Stimulated activated CD4-positive, alpha-beta T cell treated with anti-CD3 and anti-CD28 coated beads, Interleukin-15, amount 100 ng/mL, for 24 hours (primary cell): ENCODE results near the gene FAM169A.
"Not testable (repeated sequence)": the region's sequence is repeated elsewhere in the genome, so short reads cannot be mapped to it uniquely, and the experiment has no call there.

ENCODE experiments used
- DNase-seq: peaks from one replicate; pipeline ENCODE4 v3.0.0-alpha.2; 2020

FAM169A gene

GRCh38 chr5:74869414-74869813 lies 3.2 kb upstream of the FAM169A start:
- DNase-seq: not testable (repeated sequence)

DNA sequence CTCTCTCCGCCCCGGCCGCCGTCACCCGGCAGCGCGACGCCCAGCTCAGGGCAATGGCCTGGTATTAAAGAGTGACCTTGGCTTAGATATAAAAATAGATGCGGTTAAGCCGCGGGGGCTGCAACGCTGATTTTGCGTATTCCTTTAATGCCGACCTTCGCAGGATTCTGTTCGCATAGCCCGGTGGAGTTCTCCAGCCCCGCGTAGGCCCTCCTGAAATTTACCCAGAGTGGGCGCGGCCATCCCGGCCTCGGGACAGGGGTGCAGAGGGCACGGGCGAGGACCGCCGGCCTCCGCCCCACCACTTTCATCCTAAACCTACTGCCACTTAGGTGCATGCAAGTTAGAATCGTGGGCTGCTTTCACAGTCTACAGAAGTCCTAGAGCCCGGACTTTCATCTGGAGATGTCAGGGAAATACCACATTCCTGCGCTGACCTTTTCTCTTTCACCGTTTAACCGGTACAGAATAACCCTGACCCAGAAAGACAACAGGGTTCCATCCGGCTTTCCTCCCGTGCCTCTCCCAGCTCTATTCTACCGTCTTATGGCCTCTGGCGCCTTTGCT lies 492 bp upstream of the FAM169A start:
- DNase-seq: peak; percentile 28

- peak; percentile 5 for DNase-seq
Observed at GRCh38 chr5:74865256-74865803, 857 bp downstream of the FAM169A start.

- no peak for DNase-seq
Observed at GRCh38 chr5:74864823-74865222, 1.4 kb downstream of the FAM169A start.

DNA sequence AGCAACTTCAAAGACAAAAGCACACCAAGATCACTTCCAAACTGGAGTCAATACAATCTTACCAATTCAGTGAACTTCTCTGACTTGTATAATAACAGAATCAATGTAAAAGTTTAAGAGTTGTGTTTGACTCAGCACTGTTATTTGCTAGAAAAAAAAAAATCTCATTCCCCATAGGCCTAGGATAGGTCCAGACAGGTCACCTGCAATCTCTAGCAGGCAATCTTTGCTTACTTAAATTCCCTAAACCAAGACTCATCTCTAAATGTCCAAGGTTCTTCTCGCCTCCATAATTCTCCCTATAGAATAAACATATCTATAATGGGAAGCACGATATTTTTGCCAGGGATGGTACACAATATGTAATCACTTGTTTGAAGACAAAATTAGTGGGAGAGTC lies 2.5 kb downstream of the FAM169A start:
- DNase-seq: no peak

- DNase-seq: no peak
Observed at GRCh38 chr5:74862221-74862620, 4.0 kb downstream of the FAM169A start.

GRCh38 chr5:74856975-74857374 lies 9.2 kb downstream of the FAM169A start:
- DNase-seq: not testable (repeated sequence)

DNA sequence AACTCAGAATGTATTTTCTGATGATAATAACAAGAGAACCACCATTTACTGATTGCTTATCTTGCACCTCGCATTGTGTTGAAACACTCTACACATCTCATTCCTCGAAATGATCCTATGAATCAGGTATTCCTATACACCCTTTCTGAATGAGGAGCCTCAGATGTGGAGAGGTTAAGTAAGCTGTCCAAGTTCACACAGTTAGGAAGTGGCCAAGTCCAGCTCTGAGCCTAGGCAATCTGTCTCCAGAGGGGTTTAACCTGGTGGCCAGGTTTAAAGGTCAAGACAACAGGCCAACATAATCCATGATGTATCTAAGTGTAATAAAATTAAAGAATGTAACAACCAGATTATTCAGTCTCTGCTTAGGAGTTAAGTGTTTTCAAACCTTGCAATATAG lies 12.9 kb downstream of the FAM169A start:
- DNase-seq: no peak

- peak; percentile 4 for DNase-seq
Observed at GRCh38 chr5:74851684-74852353, 14.4 kb downstream of the FAM169A start.

- DNase-seq: no peak
Observed at GRCh38 chr5:74850789-74851425, 15.3 kb downstream of the FAM169A start.

- DNase-seq: no peak
Observed at GRCh38 chr5:74850030-74850429, 16.2 kb downstream of the FAM169A start.

DNA sequence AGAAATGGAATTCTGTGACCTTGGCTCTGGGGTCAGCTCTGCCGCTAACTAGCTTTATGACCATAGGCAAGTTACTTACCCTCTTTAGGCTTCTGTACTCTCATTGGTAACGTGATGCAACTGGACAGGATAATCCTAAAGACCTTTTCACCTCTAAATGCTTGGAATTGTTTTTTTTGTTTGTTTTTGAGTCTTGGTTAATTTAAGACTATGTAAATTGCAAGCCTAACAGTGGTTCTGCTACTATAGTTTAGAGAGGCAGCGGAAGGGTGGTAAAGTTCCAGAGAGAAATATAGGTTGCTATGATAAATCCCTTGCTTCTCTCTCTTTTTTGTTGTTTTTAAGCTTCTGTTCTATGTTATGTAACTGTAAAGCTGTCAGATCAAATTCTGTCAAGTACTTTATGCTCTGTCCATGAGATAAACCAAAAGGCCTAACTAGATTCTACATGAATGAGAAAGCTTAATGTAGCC lies 17.6 kb downstream of the FAM169A start:
- DNase-seq: no peak

DNA sequence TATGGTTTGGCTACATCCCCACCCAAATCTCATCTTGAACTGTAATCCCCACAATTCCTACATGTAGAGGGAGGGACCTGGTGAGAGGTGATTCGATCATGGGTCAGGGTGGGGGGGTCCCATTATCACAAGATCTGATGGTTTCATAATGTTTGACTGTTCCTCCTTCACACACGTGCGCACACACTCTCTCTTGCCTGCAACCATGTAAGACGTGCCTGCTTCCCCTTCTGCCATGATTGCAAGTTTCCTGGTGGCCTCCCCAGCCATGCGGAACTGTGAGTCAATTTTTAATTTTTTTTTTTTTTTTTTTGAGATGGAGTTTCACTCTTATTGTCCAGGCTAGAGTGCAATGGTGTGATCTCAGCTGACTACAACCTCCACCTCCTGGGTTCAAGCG lies 27.0 kb downstream of the FAM169A start:
- DNase-seq: no peak

GRCh38 chr5:74838262-74838661 lies 27.9 kb downstream of the FAM169A start:
- DNase-seq: no peak

DNA sequence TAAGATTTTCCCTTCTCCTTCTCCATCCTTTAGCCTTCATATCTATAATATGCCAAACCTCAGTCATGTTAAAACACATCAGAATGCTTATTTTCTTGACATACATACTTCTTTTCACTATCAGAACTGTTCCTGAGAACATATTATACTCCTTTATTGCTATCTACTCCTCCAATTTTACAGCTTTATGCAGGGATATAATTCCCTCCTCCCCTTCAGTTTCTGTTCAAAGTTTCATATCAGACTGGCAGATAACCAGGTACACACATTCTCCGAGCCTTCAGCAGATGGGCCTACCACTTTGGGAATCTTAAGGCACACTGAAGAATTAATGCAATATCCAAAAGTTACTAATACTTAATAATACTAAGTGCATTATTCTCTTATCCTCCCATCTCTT lies 29.1 kb downstream of the FAM169A start:
- DNase-seq: no peak

DNA sequence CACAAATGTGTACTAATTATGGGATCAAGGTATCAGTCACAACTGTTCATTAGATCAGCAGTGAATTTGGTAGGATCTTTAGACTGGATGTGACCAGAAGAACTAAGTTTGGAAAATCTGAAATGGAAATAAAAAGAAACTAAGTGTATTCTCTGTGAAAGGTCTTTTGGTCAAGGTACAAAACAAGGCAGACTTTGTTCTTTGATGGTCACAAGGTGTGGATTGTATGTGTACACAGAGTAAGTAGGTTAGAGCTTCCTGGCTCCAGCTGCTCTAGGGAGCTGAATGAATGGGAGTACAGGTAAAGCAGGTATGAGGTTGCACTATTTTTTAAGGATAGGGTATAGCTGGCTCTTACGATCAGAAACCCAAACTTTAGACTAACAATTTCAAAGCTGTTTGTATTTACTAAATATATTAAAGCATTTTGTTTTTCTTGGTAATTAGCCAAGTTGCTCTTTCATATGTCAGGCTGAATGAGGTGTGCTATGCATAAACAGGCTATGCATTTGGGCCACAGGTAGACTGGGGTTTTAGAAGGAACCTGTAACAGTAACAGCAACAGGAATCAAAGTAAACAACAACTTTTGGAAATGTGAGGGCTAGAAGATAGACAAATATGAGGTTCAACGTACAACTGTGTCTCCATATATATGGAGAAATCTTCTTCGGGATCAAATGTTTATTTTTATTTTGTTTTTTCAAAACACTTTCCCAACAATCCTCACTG lies 32.5 kb downstream of the FAM169A start:
- DNase-seq: no peak

DNA sequence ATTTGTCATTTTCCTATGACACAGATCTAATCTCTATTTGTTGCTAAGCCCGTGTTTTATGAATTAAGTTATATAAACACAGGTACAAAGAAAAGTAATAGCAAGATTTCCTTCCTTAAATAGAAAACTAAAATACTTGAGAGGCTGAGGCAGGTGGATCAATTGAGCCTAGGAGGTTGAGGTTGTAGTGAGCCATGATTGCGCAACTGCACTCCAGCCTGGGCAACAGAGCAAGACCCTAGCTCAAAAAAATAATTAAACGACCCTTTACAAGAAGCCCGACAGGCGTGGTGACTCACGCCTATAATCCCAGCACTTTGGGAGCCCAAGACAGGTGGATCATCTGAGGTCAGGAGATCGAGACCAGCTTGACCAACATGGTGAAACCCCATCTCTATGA lies 36.8 kb downstream of the FAM169A start:
- DNase-seq: no peak

DNA sequence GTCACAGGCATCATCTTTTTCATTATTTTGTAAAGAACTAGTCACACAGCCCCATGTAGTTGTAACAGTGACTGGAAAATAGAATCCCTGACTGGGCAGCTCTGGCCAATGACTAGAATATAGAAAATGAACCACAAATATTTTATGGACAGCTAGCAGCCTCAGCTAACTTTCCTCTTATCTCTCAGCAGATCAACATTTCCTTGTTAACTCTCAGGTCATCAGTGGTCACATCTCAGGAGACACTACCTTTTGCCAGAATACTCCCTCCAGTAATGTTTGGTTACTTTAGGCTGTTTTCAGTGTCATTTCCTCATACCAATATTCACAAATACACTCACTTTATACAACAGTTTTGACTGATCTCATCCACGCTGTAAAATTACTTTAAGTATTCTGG lies 43.9 kb downstream of the FAM169A start:
- DNase-seq: no peak

- no peak for DNase-seq
Observed at GRCh38 chr5:74816875-74817274, 49.3 kb downstream of the FAM169A start.

- no peak for DNase-seq
Observed at GRCh38 chr5:74810915-74811314, 55.3 kb downstream of the FAM169A start.

GRCh38 chr5:74801941-74802340 lies 64.2 kb downstream of the FAM169A start:
- DNase-seq: no peak

- no peak for DNase-seq
Observed at GRCh38 chr5:74801197-74801596, 65.0 kb downstream of the FAM169A start.
